Spleen (tissue), 11 donors: ENCODE results near the gene STK36. TPM values are rescaled to one million over a fixed set of nuclear protein-coding genes. Genes with fewer than 3 reads are reported as not detected.
A peak's percentile ranks its signal among the peaks of the same experiment; 100 is the strongest.

Experiments used
- DNase-seq: peaks from one replicate; pipeline ENCODE4 v3.0.0-alpha.2; 2020
- H3K27ac ChIP-seq, 8 donors: fragments of 200-600 bp; sonication (generic) in 7 of 8; 1 replicate in 4 of 8; 2 replicates in 4 of 8; pipeline versions ENCODE4 v1.5.0 to v1.8.0; 2016 to 2021; ENCODE audit warnings: inconsistent platforms in 4 of 8, mild to moderate bottlenecking in 4 of 8, moderate library complexity in 1 of 8
- H3K27me3 ChIP-seq, 7 donors: fragments of 200-600 bp; sonication (generic) in 6 of 7; replicated peaks in 1 of 7; 1 replicate in 4 of 7; 2 replicates in 3 of 7; pipeline versions ENCODE4 v1.5.0 to v1.8.0; 2016 to 2021; ENCODE audit warnings: inconsistent platforms in 3 of 7, mild to moderate bottlenecking in 1 of 7
- H3K36me3 ChIP-seq, 6 donors: fragments of 200-600 bp; sonication (generic) in 5 of 6; 1 replicate in 4 of 6; 2 replicates in 2 of 6; pipeline versions ENCODE4 v1.5.0 to v1.8.0; 2016 to 2021; ENCODE audit warnings: inconsistent platforms in 2 of 6
- H3K4me1 ChIP-seq, 6 donors: fragments of 200-600 bp; sonication (generic) in 5 of 6; 1 replicate in 3 of 6; 2 replicates in 3 of 6; pipeline versions ENCODE4 v1.5.0 to v1.8.0; 2016 to 2021; ENCODE audit warnings: inconsistent platforms in 3 of 6
- H3K4me3 ChIP-seq, 8 donors: fragments of 200-600 bp; sonication (generic) in 7 of 8; 1 replicate in 4 of 8; 2 replicates in 4 of 8; pipeline versions ENCODE4 v1.5.0 to v1.8.0; 2016 to 2021; ENCODE audit warnings: inconsistent platforms in 4 of 8, mild to moderate bottlenecking in 4 of 8, moderate library complexity in 2 of 8
- H3K9me3 ChIP-seq, 8 donors: fragments of 200-600 bp; sonication (generic) in 7 of 8; 1 replicate in 4 of 8; 2 replicates in 4 of 8; pipeline versions ENCODE4 v1.5.0 to v1.8.0; 2016 to 2021; ENCODE audit warnings: inconsistent platforms in 4 of 8
- CTCF ChIP-seq, 11 experiments: fragments of 200-600 bp in 7 of 11; fragments of 450-650 bp in 4 of 11; sonication (generic) in 4 of 11; IDR thresholded peaks in 8 of 11; conservative IDR thresholded peaks in 3 of 11; 1 replicate in 7 of 11; 2 replicates in 4 of 11; pipeline versions ENCODE4 v1.4.0 to v1.8.0; 2016 to 2021; ENCODE audit warnings: antibody characterized with exemption in 11 of 11, inconsistent platforms in 4 of 11, mild to moderate bottlenecking in 1 of 11
- POLR2A ChIP-seq, 3 donors: fragments of 450-650 bp; IDR thresholded peaks; one replicate each; pipeline ENCODE4 v1.5.1; 2017; ENCODE audit warnings: antibody characterized with exemption in 3 of 3, mild to moderate bottlenecking in 1 of 3
- POLR2AphosphoS5 ChIP-seq, 3 donors: sonication (generic); formaldehyde crosslinking; IDR thresholded peaks; one replicate each; pipeline ENCODE4 v1.5.1; 2017; ENCODE audit warnings: antibody characterized with exemption in 3 of 3
- WGBS, 5 donors: extraction: QIAGEN DNeasy Blood & Tissue Kit in 3 of 5; methylation state at CpG; one replicate each; pipeline versions ENCODE4 v1.1.5 to v1.1.7; 2013 to 2018; 5-methylcytosine and 5-hydroxymethylcytosine counted together
- intact Hi-C: fragments of 100-400 bp; cut with DNase I; formaldehyde crosslinking; loops from one replicate; pipeline ENCODE4 v1.15.0; 2023; ENCODE audit warnings: low total_unique reads
- polyA plus RNA-seq, 3 donors: library from polyadenylated mRNA; stranded (reverse); fragments of 200-250 nt; gene quantifications; one replicate each; pipeline ENCODE4 v1.2.1, GENCODE V29; 2013
- total RNA-seq, 7 donors: library from RNA; depleted of rRNA in 3 of 7; stranded (reverse); fragments of >200 nt in 3 of 7; fragmentation: NEBNext Ultra II Directional in 4 of 7; extraction: Animal tissue kit (Norgen Biotek cat#: 25700) in 4 of 7; gene quantifications; one replicate each; pipeline versions ENCODE4 v1.1.0 to v1.2.1, GENCODE V29; 2016 to 2021
- donor health status: healthy with polysubstance abuse.
- donor health status: DM: no; HTN: no; CAD: no; lungs with moderate emphysema.
- donor health status: DM: no; HTN: no; CAD: no.
- donor health status: Bipolar disorder and iron deficiency.
- donor health status: healthy.
- donor health status: DM: no; HTN: no; CAD: no.
- donor health status: DM: yes; HTN: yes; CAD: no.

Gene STK36
- total and polyA plus RNA-seq, 10 donors = 10.7 to 46.8 (median 22.9) TPM

GRCh38 chr2:218638372-218638771 is 33.5 kb upstream of the STK36 start:
- Histone ChIP-seq H3K4me1 (no peaks in the 10 kb centered on the region), H3K4me3 (no peak overlapping the region), H3K27me3 (no peaks in the 10 kb centered on the region), H3K36me3 (peaks cover 4 to 100% (median 92%) of the 10 kb centered on the region in 6 donors), H3K9me3 (no peaks in the 10 kb centered on the region), H3K27ac (no peak overlapping the region)
- WGBS, 5 donors = 96 to 98% (median 97%) methylated on average over 18 of the region's 18 CpGs
- TF ChIP-seq POLR2AphosphoS5 (IDR thresholded peaks at IDR 0.05) (peak in 1 of 3 donors; percentile 50), POLR2A (IDR thresholded peaks at IDR 0.05) (no peak)
- DNase-seq = no peak
- intact Hi-C loops = no loop called here

DNA sequence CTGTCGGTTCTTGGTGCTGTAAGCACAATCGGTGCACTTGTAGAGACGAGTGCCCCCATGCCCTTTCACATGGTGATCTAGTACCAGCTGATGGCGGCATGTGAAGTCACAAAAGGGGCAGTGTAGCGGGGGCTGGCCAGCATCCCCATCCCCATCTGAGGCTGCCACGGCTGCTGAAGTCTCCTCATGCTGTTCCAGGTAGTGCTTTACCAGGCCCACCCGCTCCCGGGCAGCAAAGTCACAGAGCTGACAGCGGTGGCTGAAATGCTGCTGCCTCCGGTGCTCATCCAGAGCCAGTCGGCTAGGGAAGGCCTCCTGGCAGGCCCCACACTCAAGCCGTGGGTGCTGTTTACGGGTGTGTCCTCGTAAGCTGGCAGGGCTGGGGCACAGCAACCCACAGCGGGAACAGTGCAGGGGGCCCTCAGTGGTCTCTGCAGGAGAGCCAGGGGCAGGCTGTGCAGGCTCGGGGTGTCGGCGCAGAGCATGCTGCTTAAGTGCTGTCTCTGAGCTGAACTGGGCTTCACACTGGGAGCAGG is 29.7 kb upstream of the STK36 start:
- H3K27ac ChIP-seq = no peak overlapping the region
- H3K36me3 ChIP-seq = peaks cover 9 to 100% (median 90%) of the 10 kb centered on the region in 6 donors
- no peak for DNase-seq
- WGBS, 5 donors = 94 to 98% (median 95%) methylated on average over 10 to 18 of the region's 18 CpGs
- no peak overlapping the region for H3K4me3 ChIP-seq
- intact Hi-C loops = no loop called here
- H3K27me3 ChIP-seq = no peaks in the 10 kb centered on the region
- H3K4me1 ChIP-seq = no peaks in the 10 kb centered on the region
- H3K9me3 ChIP-seq = no peaks in the 10 kb centered on the region
- TF ChIP-seq POLR2AphosphoS5 (IDR thresholded peaks at IDR 0.05) (peak in 1 of 3 donors; percentile 23), CTCF (IDR thresholded peaks at IDR 0.05 in 8 of 11, conservative IDR thresholded peaks at IDR 0.05 in 3 of 11) (no peak)

DNA sequence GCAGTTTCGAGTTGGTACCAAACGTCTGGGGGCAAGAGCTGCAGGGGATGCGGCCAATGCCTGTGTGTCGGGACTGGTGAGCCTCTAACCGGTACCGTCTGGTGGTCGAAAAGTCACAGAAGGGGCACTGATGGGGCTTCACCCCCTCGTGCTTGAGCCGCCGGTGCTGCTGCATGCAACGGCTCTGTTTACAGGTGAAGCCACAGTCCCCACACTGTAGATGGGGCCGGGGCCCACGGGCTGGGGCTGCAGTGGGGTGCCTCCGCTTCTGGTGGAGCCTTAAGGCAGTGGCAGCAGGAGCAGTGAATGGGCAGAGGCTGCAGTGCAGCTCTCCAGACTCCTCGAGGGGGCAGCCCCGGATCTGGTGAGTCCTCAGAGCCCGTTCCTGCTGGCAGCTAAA is 29.1 kb upstream of the STK36 start:
- DNase-seq = no peak
- H3K27me3 ChIP-seq = no peaks in the 10 kb centered on the region
- TF ChIP-seq POLR2AphosphoS5 (IDR thresholded peaks at IDR 0.05) = peak in 1 of 3 donors; percentile 37
- no peak for TF ChIP-seq POLR2A (IDR thresholded peaks at IDR 0.05)
- TF ChIP-seq CTCF (IDR thresholded peaks at IDR 0.05 in 8 of 11, conservative IDR thresholded peaks at IDR 0.05 in 3 of 11) = no peak
- 92 to 97% (median 94%) methylated on average over 15 to 17 of the region's 17 CpGs for WGBS, 5 donors
- H3K9me3 ChIP-seq = no peaks in the 10 kb centered on the region
- no peak overlapping the region for H3K27ac ChIP-seq
- peaks cover 9 to 100% (median 89%) of the 10 kb centered on the region in 6 donors for H3K36me3 ChIP-seq
- intact Hi-C loops = no loop called here
- peaks cover 0 to 2% (median 0%) of the 10 kb centered on the region in 6 donors for H3K4me1 ChIP-seq
- H3K4me3 ChIP-seq = no peak overlapping the region

DNA sequence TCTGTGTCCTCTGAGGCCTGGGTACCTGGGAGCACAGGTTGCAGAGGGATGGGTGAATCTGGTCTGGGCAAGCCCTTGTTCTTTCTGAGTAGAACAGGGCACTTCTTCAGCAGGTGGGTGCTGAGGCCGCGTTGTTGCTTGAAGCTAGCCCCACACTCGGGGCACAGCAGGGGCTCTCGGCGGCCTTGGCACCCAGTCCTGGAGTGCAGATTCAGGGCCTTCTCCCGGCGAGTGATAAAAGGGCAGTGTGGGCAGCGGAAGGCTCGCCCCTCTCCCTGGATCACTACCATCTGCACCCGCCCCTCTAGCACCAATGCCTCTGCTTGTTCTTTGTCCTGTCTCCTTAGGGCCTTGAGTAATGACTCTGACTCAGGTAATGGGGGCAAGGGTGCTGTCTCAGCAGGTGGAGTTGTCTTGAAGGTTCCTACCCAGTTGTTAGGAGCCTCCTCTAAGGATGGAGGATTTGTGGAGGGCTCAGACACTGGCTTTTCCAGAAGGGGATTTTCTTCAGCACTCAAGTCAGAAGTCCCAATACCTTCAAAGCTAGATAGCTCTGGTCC is 28.1 kb upstream of the STK36 start:
- TF ChIP-seq POLR2A (IDR thresholded peaks at IDR 0.05) (no peak), POLR2AphosphoS5 (IDR thresholded peaks at IDR 0.05) (peak in 1 of 3 donors; percentile 7)
- DNase-seq = no peak
- Histone ChIP-seq H3K36me3 (peaks cover 9 to 100% (median 89%) of the 10 kb centered on the region in 6 donors), H3K27me3 (no peaks in the 10 kb centered on the region), H3K4me1 (peaks cover 0 to 12% (median 5%) of the 10 kb centered on the region in 6 donors), H3K4me3 (no peak overlapping the region), H3K9me3 (no peaks in the 10 kb centered on the region), H3K27ac (no peak overlapping the region)
- 94 to 100% (median 96%) methylated on average over 5 to 10 of the region's 10 CpGs for WGBS, 5 donors
- intact Hi-C loops = no loop called here

DNA sequence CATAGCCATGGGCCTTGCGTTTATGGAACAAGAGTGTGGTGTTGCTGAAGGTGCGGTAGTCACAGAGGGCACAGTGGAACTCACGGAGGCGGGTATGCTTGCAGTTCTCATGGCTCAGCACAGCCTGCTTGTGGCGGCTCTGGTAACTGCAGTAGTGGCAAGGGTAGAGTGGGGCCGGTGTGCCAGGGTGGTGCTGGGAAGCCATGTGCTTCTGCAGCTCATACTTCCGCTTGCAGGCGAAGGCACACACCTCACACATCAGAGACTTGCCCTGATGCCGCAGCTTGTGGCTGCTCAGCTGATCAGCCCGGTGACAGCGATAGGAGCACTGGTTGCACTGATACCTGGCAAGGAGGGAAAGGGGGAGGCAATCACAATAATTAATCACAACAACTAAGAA is 27.2 kb upstream of the STK36 start:
- WGBS, 5 donors = 93 to 97% (median 96%) methylated on average over 10 to 11 of the region's 11 CpGs
- intact Hi-C loops = no loop called here
- no peak for TF ChIP-seq POLR2A (IDR thresholded peaks at IDR 0.05)
- TF ChIP-seq CTCF (IDR thresholded peaks at IDR 0.05 in 8 of 11, conservative IDR thresholded peaks at IDR 0.05 in 3 of 11) = no peak
- TF ChIP-seq POLR2AphosphoS5 (IDR thresholded peaks at IDR 0.05) = no peak
- no peaks in the 10 kb centered on the region for H3K27me3 ChIP-seq
- DNase-seq = no peak
- no peaks in the 10 kb centered on the region for H3K9me3 ChIP-seq
- H3K36me3 ChIP-seq = peaks cover 5 to 100% (median 89%) of the 10 kb centered on the region in 6 donors
- peaks cover 0 to 12% (median 5%) of the 10 kb centered on the region in 6 donors for H3K4me1 ChIP-seq
- no peak overlapping the region for H3K27ac ChIP-seq
- H3K4me3 ChIP-seq = no peak overlapping the region
